ENCODE data around the gene ARHGEF11. TPM values are rescaled to one million over a fixed set of nuclear protein-coding genes. Genes with fewer than 3 reads are reported as not detected.
A peak's percentile ranks its signal among the peaks of the same experiment; 100 is the strongest.

ARHGEF11 gene
- total RNA-seq, 1 donor from 2014 or later: 43.7 TPM

DNA sequence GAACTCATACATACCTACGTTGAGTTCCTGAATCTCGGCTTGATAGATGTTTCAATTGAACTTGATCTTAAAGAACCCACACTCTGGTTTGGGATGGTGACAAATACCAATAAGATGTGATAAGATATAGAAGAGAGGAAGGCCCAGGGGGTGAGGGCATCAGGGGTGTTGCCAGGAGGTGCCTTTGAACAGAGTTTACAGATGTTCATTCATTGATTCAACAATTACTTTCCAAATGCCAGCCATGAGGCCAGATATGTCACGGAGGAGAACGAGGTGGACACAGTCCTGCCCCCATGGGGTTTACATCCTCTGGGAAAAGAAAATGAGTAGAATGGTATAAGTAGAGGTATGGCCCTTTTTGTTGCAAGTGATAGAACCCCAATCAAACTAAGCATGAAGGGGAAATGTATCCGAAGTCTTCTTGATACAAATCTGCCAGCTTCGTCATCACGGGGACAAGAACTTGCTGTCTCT is 124.5 kb downstream of the ARHGEF11 start:
- H3K4me1 Mint-ChIP-seq (ENCODE audit: unreplicated experiment): peaks cover 14% of the 10 kb centered on the region
- TF ChIP-seq CTCF (conservative IDR thresholded peaks at IDR 0.05): no peak
- peaks cover 86% of the 10 kb centered on the region for H3K27me3 Mint-ChIP-seq
- no peak for DNase-seq (ENCODE audit: extremely low spot score, unreplicated experiment)
- H3K27ac Mint-ChIP-seq: no peak overlapping the region
- peaks cover 5% of the 10 kb centered on the region for H3K36me3 Mint-ChIP-seq
- H3K4me3 Mint-ChIP-seq: peak overlapping the region; percentile 23
- no peaks in the 10 kb centered on the region for H3K9me3 Mint-ChIP-seq

GRCh38 chr1:156920233-156921052 is 125.1 kb downstream of the ARHGEF11 start, which contains the start of gene LRRC71:
TSS of gene LRRC71 (plus strand) at chr1:156920632. CDS start at chr1:156920804, 172 bp downstream.
- peaks cover 79% of the 10 kb centered on the region for H3K27me3 Mint-ChIP-seq
- H3K4me3 Mint-ChIP-seq: peak within 1 kb of the TSS; percentile 70
- no peak within 1 kb of the TSS for H3K27ac Mint-ChIP-seq
- H3K4me1 Mint-ChIP-seq (ENCODE audit: unreplicated experiment): peaks cover 11% of the 10 kb centered on the region
- peak; percentile 94 for DNase-seq (ENCODE audit: extremely low spot score, unreplicated experiment)
- peaks cover 8% of the 10 kb centered on the region for H3K36me3 Mint-ChIP-seq
- H3K9me3 Mint-ChIP-seq: no peaks in the 10 kb centered on the region
- peak; percentile 98 for TF ChIP-seq CTCF (conservative IDR thresholded peaks at IDR 0.05)

GRCh38 chr1:156914440-156914856 is 131.1 kb downstream of the ARHGEF11 start:
- Mint-ChIP-seq H3K4me1 (ENCODE audit: unreplicated experiment) (peaks cover 5% of the 10 kb centered on the region), H3K4me3 (no peak overlapping the region), H3K27me3 (peaks cover 38% of the 10 kb centered on the region), H3K9me3 (no peaks in the 10 kb centered on the region), H3K36me3 (peaks cover 8% of the 10 kb centered on the region), H3K27ac (no peak overlapping the region)
- DNase-seq (ENCODE audit: extremely low spot score, unreplicated experiment): no peak
- TF ChIP-seq CTCF (conservative IDR thresholded peaks at IDR 0.05): no peak

DNA sequence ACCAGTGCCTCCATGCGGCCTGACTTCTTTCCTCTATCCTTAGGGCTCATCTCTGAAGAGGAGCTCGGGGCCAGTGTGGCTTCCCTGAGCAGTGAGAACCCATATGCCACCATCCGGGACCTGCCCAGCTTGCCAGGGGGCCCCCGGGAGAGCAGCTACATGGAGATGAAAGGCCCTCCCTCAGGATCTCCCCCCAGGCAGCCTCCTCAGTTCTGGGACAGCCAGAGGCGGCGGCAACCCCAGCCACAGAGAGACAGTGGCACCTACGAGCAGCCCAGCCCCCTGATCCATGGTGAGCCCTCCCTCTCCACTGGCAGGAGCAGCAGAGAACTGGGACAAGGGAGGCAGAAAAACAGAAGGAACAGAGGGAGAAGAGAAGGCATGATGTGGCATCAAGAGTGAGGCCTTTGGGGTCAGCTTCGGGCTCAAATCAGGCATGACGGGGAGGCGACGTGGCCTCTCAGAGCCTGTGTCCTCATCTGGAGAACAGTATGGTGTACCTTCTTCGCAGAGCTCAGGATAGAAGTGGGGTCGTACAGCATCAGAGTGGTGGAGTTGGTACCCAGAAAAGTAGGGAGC is 131.6 kb downstream of the ARHGEF11 start:
- TF ChIP-seq CTCF (conservative IDR thresholded peaks at IDR 0.05): no peak
- H3K9me3 Mint-ChIP-seq: no peaks in the 10 kb centered on the region
- peaks cover 5% of the 10 kb centered on the region for H3K4me1 Mint-ChIP-seq (ENCODE audit: unreplicated experiment)
- H3K4me3 Mint-ChIP-seq: no peak overlapping the region
- H3K36me3 Mint-ChIP-seq: peaks cover 8% of the 10 kb centered on the region
- H3K27me3 Mint-ChIP-seq: peaks cover 33% of the 10 kb centered on the region
- H3K27ac Mint-ChIP-seq: no peak overlapping the region
- DNase-seq (ENCODE audit: extremely low spot score, unreplicated experiment): no peak

DNA sequence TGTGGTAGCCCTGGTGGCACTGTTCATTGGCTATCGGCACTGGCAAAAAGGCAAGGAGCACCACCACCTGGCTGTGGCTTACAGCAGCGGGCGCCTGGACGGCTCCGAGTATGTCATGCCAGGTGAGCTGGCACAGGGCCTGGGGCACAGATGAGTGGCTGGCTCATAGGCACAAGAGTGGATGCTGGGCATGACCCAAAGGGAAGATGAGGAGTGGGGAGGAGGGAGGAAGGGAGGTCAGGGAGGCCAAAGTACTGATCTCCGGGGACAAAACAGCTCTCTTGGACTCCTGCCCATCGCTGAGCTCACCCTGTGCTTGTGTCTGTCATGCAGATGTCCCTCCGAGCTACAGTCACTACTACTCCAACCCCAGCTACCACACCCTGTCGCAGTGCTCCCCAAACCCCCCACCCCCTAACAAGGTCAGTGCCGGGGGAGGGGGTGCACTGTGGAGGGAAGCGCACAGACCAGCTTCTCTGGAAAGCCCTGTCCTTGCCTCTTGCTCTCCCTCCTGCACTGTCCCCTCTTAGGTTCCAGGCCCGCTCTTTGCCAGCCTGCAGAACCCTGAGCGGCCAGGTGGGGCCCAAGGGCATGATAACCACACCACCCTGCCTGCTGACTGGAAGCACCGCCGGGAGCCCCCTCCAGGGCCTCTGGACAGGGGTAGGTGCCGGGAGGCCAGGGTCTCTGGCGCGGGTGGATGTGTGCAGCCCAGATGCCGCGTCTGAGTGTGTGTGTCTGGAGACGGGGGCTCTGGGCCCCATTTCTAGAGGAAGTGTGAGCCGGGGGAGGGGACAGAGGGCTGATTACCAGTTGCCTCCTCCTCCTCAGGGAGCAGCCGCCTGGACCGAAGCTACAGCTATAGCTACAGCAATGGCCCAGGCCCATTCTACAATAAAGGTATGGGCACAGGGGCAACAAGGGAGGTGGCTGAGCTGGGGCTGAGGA is 132.4 kb downstream of the ARHGEF11 start:
- no peak for DNase-seq (ENCODE audit: extremely low spot score, unreplicated experiment)
- no peaks in the 10 kb centered on the region for H3K9me3 Mint-ChIP-seq
- peaks cover 31% of the 10 kb centered on the region for H3K27me3 Mint-ChIP-seq
- no peak overlapping the region for H3K27ac Mint-ChIP-seq
- H3K36me3 Mint-ChIP-seq: peaks cover 3% of the 10 kb centered on the region
- no peak overlapping the region for H3K4me3 Mint-ChIP-seq
- peak; percentile 27 for TF ChIP-seq CTCF (conservative IDR thresholded peaks at IDR 0.05)
- H3K4me1 Mint-ChIP-seq (ENCODE audit: unreplicated experiment): peaks cover 5% of the 10 kb centered on the region
